H9 (cell line): ENCODE data around the gene TRIM17. TPM values are rescaled to one million over a fixed set of nuclear protein-coding genes. Genes with fewer than 3 reads are reported as not detected.

Experiments
- DNase-seq: peaks from one replicate; pipeline ENCODE4 v3.0.0-alpha.2; 2017
- H2AFZ ChIP-seq: one replicate; pipeline ENCODE4 v1.6.1; 2013; ENCODE audit warnings: mild to moderate bottlenecking, low read length, control low read depth, moderate library complexity
- H2AK5ac ChIP-seq: 2 replicates; pipeline ENCODE4 v1.6.1; 2013; ENCODE audit warnings: low read length, control low read depth, mixed read lengths; ENCODE audit not compliant: insufficient read length
- H2BK120ac ChIP-seq: one replicate; pipeline ENCODE4 v1.6.1; 2013; ENCODE audit warnings: low read depth, mild to moderate bottlenecking, low read length, control low read depth, inconsistent platforms; ENCODE audit not compliant: poor library complexity, severe bottlenecking
- H2BK12ac ChIP-seq: 2 replicates; pipeline ENCODE4 v1.6.1; 2013; ENCODE audit warnings: low read length, control low read depth, mixed read lengths, low read depth; ENCODE audit not compliant: insufficient read length
- H2BK15ac ChIP-seq: 2 replicates; pipeline ENCODE4 v1.6.1; 2013; ENCODE audit warnings: low read depth, low read length, control low read depth
- H2BK20ac ChIP-seq: one replicate; pipeline ENCODE4 v1.6.1; 2013; ENCODE audit warnings: low read depth, mild to moderate bottlenecking, low read length, control low read depth, inconsistent platforms; ENCODE audit not compliant: poor library complexity, severe bottlenecking
- H2BK5ac ChIP-seq: 2 replicates; pipeline ENCODE4 v1.6.1; 2013; ENCODE audit warnings: low read length, control low read depth, mixed read lengths; ENCODE audit not compliant: insufficient read length
- H3K14ac ChIP-seq: 2 replicates; pipeline ENCODE4 v1.6.1; 2013; ENCODE audit warnings: low read length, control low read depth; ENCODE audit not compliant: insufficient read depth
- H3K18ac ChIP-seq: 2 replicates; pipeline ENCODE4 v1.6.1; 2013; ENCODE audit warnings: low read depth, mild to moderate bottlenecking, mixed read lengths, low read length, control low read depth; ENCODE audit not compliant: insufficient read length
- H3K23ac ChIP-seq: 2 replicates; pipeline ENCODE4 v1.6.1; 2013; ENCODE audit warnings: low read length, control low read depth, mixed read lengths, low read depth; ENCODE audit not compliant: insufficient read length
- H3K23me2 ChIP-seq: 2 replicates; pipeline ENCODE4 v1.6.1; 2013; ENCODE audit warnings: low read depth, mild to moderate bottlenecking, mixed read lengths, low read length, control low read depth; ENCODE audit not compliant: insufficient read length, poor library complexity, severe bottlenecking
- H3K27ac ChIP-seq: 2 replicates; pipeline ENCODE4 v1.5.1; 2013; ENCODE audit warnings: low read length, control low read depth, mixed read lengths, low read depth; ENCODE audit not compliant: insufficient read length
- H3K27me3 ChIP-seq: 2 replicates; pipeline ENCODE4 v1.6.1; 2013; ENCODE audit warnings: low read length, control low read depth, inconsistent platforms; ENCODE audit not compliant: insufficient read depth
- H3K4ac ChIP-seq: 2 replicates; pipeline ENCODE4 v1.6.1; 2013; ENCODE audit warnings: low read depth, mild to moderate bottlenecking, control low read depth, inconsistent platforms, low read length, moderate library complexity
- H3K4me1 ChIP-seq: 2 replicates; pipeline ENCODE4 v1.6.1; 2013; ENCODE audit warnings: low read length, control low read depth, inconsistent platforms; ENCODE audit not compliant: insufficient read depth
- H3K4me2 ChIP-seq: 2 replicates; pipeline ENCODE4 v1.6.1; 2013; ENCODE audit warnings: low read length, control low read depth, mixed read lengths; ENCODE audit not compliant: insufficient read length, insufficient read depth
- H3K56ac ChIP-seq: 2 replicates; pipeline ENCODE4 v1.6.1; 2013; ENCODE audit warnings: low read depth, mild to moderate bottlenecking, mixed read lengths, low read length, control low read depth; ENCODE audit not compliant: insufficient read length
- H3K79me1 ChIP-seq: 2 replicates; pipeline ENCODE4 v1.6.1; 2013; ENCODE audit warnings: low read depth, mild to moderate bottlenecking, moderate library complexity, low read length, control low read depth, inconsistent platforms; ENCODE audit not compliant: insufficient read depth, poor library complexity, severe bottlenecking
- H3K79me2 ChIP-seq: 2 replicates; pipeline ENCODE4 v1.6.1; 2013; ENCODE audit warnings: low read length, control low read depth, inconsistent platforms; ENCODE audit not compliant: insufficient read depth
- H3K9ac ChIP-seq: 2 replicates; pipeline ENCODE4 v1.6.1; 2013; ENCODE audit warnings: low read length, control low read depth, mixed read lengths; ENCODE audit not compliant: insufficient read length; ENCODE audit errors: extremely low read depth
- H3K9me3 ChIP-seq: one replicate; pipeline ENCODE4 v1.6.1; 2013; ENCODE audit warnings: low read depth, low read length, inconsistent platforms; ENCODE audit not compliant: control insufficient read depth
- H3T11ph ChIP-seq: one replicate; pipeline ENCODE4 v1.6.1; 2013; ENCODE audit warnings: mild to moderate bottlenecking, low read length, control low read depth, inconsistent platforms
- H4K20me1 ChIP-seq: one replicate; pipeline ENCODE4 v1.6.1; 2013; ENCODE audit not compliant: control insufficient read depth, insufficient read length, insufficient read depth
- H4K5ac ChIP-seq: 2 replicates; pipeline ENCODE4 v1.6.1; 2013; ENCODE audit warnings: low read depth, mild to moderate bottlenecking, mixed read lengths, low read length, control low read depth; ENCODE audit not compliant: insufficient read length
- H4K8ac ChIP-seq: replicated peaks from 2 replicates; pipeline ENCODE4 v1.6.1; 2013; ENCODE audit warnings: low read length, control low read depth, mixed read lengths, low read depth; ENCODE audit not compliant: insufficient read length
- H4K91ac ChIP-seq: 2 replicates; pipeline ENCODE4 v1.6.1; 2013; ENCODE audit warnings: low read depth, mild to moderate bottlenecking, moderate library complexity, mixed read lengths, low read length, control low read depth; ENCODE audit not compliant: insufficient read length
- H3K27ac Mint-ChIP-seq, 3 experiments: 2 replicates in 2 of 3; 3 replicates in 1 of 3; pipeline ENCODE4 v1.8.0; 2020 to 2021; ENCODE audit warnings: mixed read lengths in 3 of 3, mild to moderate bottlenecking in 1 of 3, moderate library complexity in 1 of 3
- H3K27me3 Mint-ChIP-seq: 2 replicates; pipeline ENCODE4 v1.8.0; 2021; ENCODE audit warnings: low read depth, mild to moderate bottlenecking, moderate library complexity, mixed read lengths
- H3K36me3 Mint-ChIP-seq, 3 experiments: 2 replicates in 2 of 3; 3 replicates in 1 of 3; pipeline ENCODE4 v1.8.0; 2020 to 2021; ENCODE audit warnings: low read depth in 3 of 3, mixed read lengths in 3 of 3; ENCODE audit not compliant: insufficient read depth in 1 of 3
- H3K4me1 Mint-ChIP-seq, 2 experiments: 2 replicates each; pipeline ENCODE4 v1.8.0; 2020; ENCODE audit warnings: mixed read lengths in 2 of 2
- H3K4me3 Mint-ChIP-seq, 2 experiments: 2 replicates in 1 of 2; 3 replicates in 1 of 2; pipeline ENCODE4 v1.8.0; 2020 to 2021; ENCODE audit warnings: mild to moderate bottlenecking in 2 of 2, mixed read lengths in 2 of 2, moderate library complexity in 1 of 2
- H3K9me3 Mint-ChIP-seq, 2 experiments: 2 replicates in 1 of 2; 3 replicates in 1 of 2; pipeline ENCODE4 v1.8.0; 2020; ENCODE audit warnings: mild to moderate bottlenecking in 2 of 2, mixed read lengths in 2 of 2, moderate library complexity in 1 of 2
- WGBS: extraction: QIAGEN DNeasy Blood & Tissue Kit; methylation state at CpG from one replicate; pipeline ENCODE4 v1.1.7; 2013; ENCODE audit warnings: missing lambda C conversion rate, low lambda C conversion rate, mixed read lengths; ENCODE audit not compliant: insufficient read length; ENCODE audit errors: extremely low coverage; 5-methylcytosine and 5-hydroxymethylcytosine counted together
- total RNA-seq: library from RNA; stranded (reverse); gene quantifications from 2 replicates; pipeline ENCODE4 v1.2.1, GENCODE V29; 2021
- TF ChIP-seq, protein P1 (sequence below): fragments of 200-600 bp; sonication (generic); conservative IDR thresholded peaks from 3 replicates; pipeline ENCODE4 v1.8.0; 2021; ENCODE audit warnings: antibody characterized with exemption, mild to moderate bottlenecking

Gene TRIM17
- total RNA-seq, 1 experiment from 2014 or later: 2.8 TPM

DNA sequence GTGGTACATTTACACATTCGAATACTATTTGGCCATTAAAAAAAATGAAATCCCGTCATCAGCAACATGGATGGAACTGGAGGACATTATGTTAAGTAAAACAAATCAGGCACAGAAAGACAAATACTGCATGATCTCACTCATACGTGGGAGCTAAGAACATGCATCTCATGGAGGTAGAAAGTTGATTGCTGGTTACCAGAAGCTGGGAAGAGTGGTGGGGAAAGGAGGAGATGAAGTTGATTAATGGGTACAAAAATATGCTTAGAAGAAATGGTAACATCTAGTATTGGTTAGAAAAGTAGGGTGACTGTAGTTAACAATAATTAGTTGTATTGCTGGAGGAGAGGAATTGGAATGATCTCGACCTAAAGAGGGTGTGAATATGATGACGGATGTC lies 45.9 kb upstream of the TRIM17 start:
- Histone ChIP-seq H3K9me3 (no peaks in the 10 kb centered on the region), H3K9ac (no peak overlapping the region), H2BK20ac (no peak overlapping the region), H3K79me2 (no peaks in the 10 kb centered on the region), H4K8ac (no peak overlapping the region), H3K14ac (no peak overlapping the region), H3K23me2 (peaks cover 8% of the 10 kb centered on the region), H2BK12ac (no peak overlapping the region), H3K56ac (no peak overlapping the region), H2BK15ac (no peak overlapping the region), H3K23ac (no peak overlapping the region), H2BK120ac (no peak overlapping the region), H3K18ac (no peak overlapping the region), H3K4me1 (no peaks in the 10 kb centered on the region), H3T11ph (no peak overlapping the region), H2AFZ (no peak overlapping the region), H2BK5ac (no peak overlapping the region), H4K91ac (no peak overlapping the region), H3K27ac (no peak overlapping the region), H2AK5ac (no peak overlapping the region), H3K79me1 (no peaks in the 10 kb centered on the region), H4K20me1 (no peaks in the 10 kb centered on the region), H4K5ac (no peak overlapping the region), H3K4ac (no peak overlapping the region), H3K27me3 (peaks cover 22% of the 10 kb centered on the region; the same call in 1 of the 2 replicates), H3K4me2 (no peak overlapping the region)
- TF ChIP-seq, protein P1, sequence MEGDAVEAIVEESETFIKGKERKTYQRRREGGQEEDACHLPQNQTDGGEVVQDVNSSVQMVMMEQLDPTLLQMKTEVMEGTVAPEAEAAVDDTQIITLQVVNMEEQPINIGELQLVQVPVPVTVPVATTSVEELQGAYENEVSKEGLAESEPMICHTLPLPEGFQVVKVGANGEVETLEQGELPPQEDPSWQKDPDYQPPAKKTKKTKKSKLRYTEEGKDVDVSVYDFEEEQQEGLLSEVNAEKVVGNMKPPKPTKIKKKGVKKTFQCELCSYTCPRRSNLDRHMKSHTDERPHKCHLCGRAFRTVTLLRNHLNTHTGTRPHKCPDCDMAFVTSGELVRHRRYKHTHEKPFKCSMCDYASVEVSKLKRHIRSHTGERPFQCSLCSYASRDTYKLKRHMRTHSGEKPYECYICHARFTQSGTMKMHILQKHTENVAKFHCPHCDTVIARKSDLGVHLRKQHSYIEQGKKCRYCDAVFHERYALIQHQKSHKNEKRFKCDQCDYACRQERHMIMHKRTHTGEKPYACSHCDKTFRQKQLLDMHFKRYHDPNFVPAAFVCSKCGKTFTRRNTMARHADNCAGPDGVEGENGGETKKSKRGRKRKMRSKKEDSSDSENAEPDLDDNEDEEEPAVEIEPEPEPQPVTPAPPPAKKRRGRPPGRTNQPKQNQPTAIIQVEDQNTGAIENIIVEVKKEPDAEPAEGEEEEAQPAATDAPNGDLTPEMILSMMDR: no peak
- no peaks in the 10 kb centered on the region; a peak in 1 of 7 replicates for H3K36me3 Mint-ChIP-seq
- H3K27ac Mint-ChIP-seq: no peak overlapping the region
- no peak for DNase-seq
- peak overlapping the region in 1 of 2 experiments; percentile 92; a peak in 1 of 5 replicates for H3K4me3 Mint-ChIP-seq
- peaks cover 26 to 37% of the 10 kb centered on the region in 2 experiments for H3K4me1 Mint-ChIP-seq
- H3K27me3 Mint-ChIP-seq: peaks cover 85% of the 10 kb centered on the region
- no peaks in the 10 kb centered on the region; a peak in 1 of 5 replicates for H3K9me3 Mint-ChIP-seq
- no CpG with 5 or more reads among the region's 5 CpGs for WGBS
